ENCODE measurements around the gene MRGPRG. TPM values are rescaled to one million over a fixed set of nuclear protein-coding genes. Genes with fewer than 3 reads are reported as not detected.

MRGPRG gene
- total RNA-seq, 1 experiment from 2014 or later, result not detected

DNA sequence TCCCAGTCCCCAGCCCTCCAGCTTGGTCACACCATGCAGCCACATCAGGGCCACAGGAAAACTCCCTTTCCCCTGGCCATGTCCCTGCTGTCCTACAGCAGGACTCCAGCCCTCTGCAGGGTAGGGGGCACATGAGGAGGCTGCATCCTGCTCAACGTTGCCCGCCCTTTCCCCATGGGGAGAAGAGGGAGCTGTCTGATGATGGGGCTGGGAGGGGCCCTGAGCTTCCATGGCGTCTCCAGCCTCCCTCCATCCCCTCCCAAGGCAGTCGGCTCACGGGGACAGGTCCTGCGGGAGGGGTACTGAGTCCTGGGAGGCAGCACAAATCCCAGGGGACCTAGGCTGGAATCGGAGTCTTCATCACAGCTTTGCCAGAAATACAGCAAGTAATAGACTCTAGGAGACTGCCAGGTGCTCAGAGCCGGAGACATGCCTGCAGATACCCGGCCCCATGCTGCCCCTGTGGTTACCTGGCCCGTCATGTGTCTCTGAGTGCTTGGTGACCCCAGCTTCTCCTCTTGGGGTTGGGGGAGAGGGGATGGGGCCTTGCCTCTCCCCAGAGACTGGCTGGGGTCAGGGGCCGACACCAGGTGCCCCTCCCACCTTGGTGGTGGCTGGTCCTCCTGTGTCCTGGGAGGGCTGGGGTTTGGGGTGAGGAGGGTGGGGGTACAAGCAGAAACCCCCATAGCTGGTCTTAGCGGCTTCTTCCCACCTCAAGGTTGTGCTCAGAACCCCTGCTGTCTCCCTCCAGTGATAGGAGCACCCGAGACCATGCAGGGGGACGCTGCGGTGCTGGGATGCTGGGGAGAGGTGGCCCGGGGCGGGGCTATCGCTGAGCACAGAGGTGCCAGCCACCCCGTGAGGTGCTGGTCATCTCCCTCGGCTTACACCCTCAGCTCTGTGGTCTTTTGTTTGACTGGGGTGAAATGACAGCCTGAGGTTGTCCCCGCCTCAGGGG is 11.3 kb upstream of the MRGPRG start:
- no peaks in the 10 kb centered on the region for H3K9me2 ChIP-seq (ENCODE audit: insufficient read depth)
- H3K27ac ChIP-seq (ENCODE audit: low read depth, low read length), result no peak overlapping the region
- no peaks in the 10 kb centered on the region for H3K36me3 ChIP-seq (ENCODE audit: control insufficient read depth in 1 of 2, insufficient read depth in 2 of 2, low read length in 2 of 2)
- H3K9me3 ChIP-seq (ENCODE audit: control insufficient read depth in 1 of 2, insufficient read depth in 1 of 2, low read depth in 1 of 2, low read length in 2 of 2), result no peaks in the 10 kb centered on the region
- no peaks in the 10 kb centered on the region for H3K27me3 ChIP-seq (ENCODE audit: insufficient read depth, low read length)
- H3K4me3 ChIP-seq (replicated peaks in 1 of 2; ENCODE audit: low read depth in 1 of 2, low read length in 2 of 2), result no peak overlapping the region
- H4K20me1 ChIP-seq (ENCODE audit: insufficient read depth), result no peaks in the 10 kb centered on the region
- no TSS peak for BruUV-seq (replicated peaks)
- no peak overlapping the region for H3K9ac ChIP-seq (ENCODE audit: low read length)
- no peak overlapping the region for H2AFZ ChIP-seq (ENCODE audit: low read depth, low read length, poor library complexity, severe bottlenecking)
- no peaks in the 10 kb centered on the region for H3K79me2 ChIP-seq (ENCODE audit: insufficient read depth, low read length)
- no peak overlapping the region for H3K4me2 ChIP-seq (ENCODE audit: low read length)
- ATAC-seq (no peak), DNase-seq (ENCODE audit: low read depth, low spot score) (no peak)
- ChIA-PET POLR2A (no interaction called here), RAD21 (ENCODE audit: low non-redundant PET in 1 of 2, low total read pairs in 2 of 2, uncharacterized antibody in 2 of 2, unreplicated experiment in 2 of 2) (no interaction called here), CTCF (no interaction called here)
- TF ChIP-seq EZH2 (IDR thresholded peaks at IDR 0.05), result no peak
- TF ChIP-seq ELF1 (IDR thresholded peaks at IDR 0.05; ENCODE audit: borderline replicate concordance, low read depth), result no peak
- TF ChIP-seq SIN3A (IDR thresholded peaks at IDR 0.05; ENCODE audit: low read depth), result no peak
- TF ChIP-seq, protein P1, sequence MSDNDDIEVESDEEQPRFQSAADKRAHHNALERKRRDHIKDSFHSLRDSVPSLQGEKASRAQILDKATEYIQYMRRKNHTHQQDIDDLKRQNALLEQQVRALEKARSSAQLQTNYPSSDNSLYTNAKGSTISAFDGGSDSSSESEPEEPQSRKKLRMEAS (IDR thresholded peaks at IDR 0.05), result no peak
- intact Hi-C loops (cut with micrococcal nuclease), result no loop called here
- H3K4me1 ChIP-seq (ENCODE audit: control insufficient read depth in 1 of 2, insufficient read depth in 2 of 2, low read length in 2 of 2), result no peaks in the 10 kb centered on the region

DNA sequence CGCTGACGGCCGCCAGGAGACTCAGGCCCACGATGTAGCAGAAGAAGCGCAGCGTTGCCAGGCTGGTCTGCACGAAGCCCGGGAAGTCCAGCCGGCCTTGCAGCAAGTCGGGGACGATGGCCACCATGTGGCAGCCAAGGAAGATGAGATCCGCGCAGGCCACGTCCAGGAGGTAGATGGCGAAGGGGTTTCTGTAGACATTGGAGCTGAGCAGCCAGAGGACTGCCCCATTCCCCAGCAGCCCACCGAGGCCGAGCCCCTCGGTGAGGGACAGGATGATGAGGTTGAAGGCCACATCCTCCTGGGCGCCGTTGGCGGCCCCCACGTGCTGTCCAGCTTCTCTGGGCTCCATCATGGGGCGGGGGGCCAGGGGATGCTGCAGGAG is 9.8 kb upstream of the MRGPRG start:
- Histone ChIP-seq H3K9me2 (ENCODE audit: insufficient read depth) (no peaks in the 10 kb centered on the region), H3K4me2 (ENCODE audit: low read length) (no peak overlapping the region), H3K9ac (ENCODE audit: low read length) (no peak overlapping the region), H3K79me2 (ENCODE audit: insufficient read depth, low read length) (no peaks in the 10 kb centered on the region), H3K27me3 (ENCODE audit: insufficient read depth, low read length) (no peaks in the 10 kb centered on the region), H3K36me3 (ENCODE audit: control insufficient read depth in 1 of 2, insufficient read depth in 2 of 2, low read length in 2 of 2) (no peaks in the 10 kb centered on the region), H4K20me1 (ENCODE audit: insufficient read depth) (no peaks in the 10 kb centered on the region), H3K9me3 (ENCODE audit: control insufficient read depth in 1 of 2, insufficient read depth in 1 of 2, low read depth in 1 of 2, low read length in 2 of 2) (no peaks in the 10 kb centered on the region), H3K4me1 (ENCODE audit: control insufficient read depth in 1 of 2, insufficient read depth in 2 of 2, low read length in 2 of 2) (no peaks in the 10 kb centered on the region), H3K27ac (ENCODE audit: low read depth, low read length) (no peak overlapping the region), H2AFZ (ENCODE audit: low read depth, low read length, poor library complexity, severe bottlenecking) (no peak overlapping the region), H3K4me3 (replicated peaks in 1 of 2; ENCODE audit: low read depth in 1 of 2, low read length in 2 of 2) (no peak overlapping the region)
- ChIA-PET POLR2A (no interaction called here), RAD21 (ENCODE audit: low non-redundant PET in 1 of 2, low total read pairs in 2 of 2, uncharacterized antibody in 2 of 2, unreplicated experiment in 2 of 2) (no interaction called here), CTCF (no interaction called here)
- intact Hi-C loops (cut with micrococcal nuclease), result no loop called here
- no TSS peak for BruUV-seq (replicated peaks)
- ATAC-seq, result no peak
- no peak for DNase-seq (ENCODE audit: low read depth, low spot score)
- TF ChIP-seq EGR1 (IDR thresholded peaks at IDR 0.05; ENCODE audit: low read depth), result no peak
- no peak for TF ChIP-seq SP1 (IDR thresholded peaks at IDR 0.05; ENCODE audit: low read depth)
- no peak for TF ChIP-seq TCF7L2 (IDR thresholded peaks at IDR 0.05; ENCODE audit: borderline replicate concordance, extremely low read depth, insufficient read depth, insufficient read length)
- TF ChIP-seq, protein P2, sequence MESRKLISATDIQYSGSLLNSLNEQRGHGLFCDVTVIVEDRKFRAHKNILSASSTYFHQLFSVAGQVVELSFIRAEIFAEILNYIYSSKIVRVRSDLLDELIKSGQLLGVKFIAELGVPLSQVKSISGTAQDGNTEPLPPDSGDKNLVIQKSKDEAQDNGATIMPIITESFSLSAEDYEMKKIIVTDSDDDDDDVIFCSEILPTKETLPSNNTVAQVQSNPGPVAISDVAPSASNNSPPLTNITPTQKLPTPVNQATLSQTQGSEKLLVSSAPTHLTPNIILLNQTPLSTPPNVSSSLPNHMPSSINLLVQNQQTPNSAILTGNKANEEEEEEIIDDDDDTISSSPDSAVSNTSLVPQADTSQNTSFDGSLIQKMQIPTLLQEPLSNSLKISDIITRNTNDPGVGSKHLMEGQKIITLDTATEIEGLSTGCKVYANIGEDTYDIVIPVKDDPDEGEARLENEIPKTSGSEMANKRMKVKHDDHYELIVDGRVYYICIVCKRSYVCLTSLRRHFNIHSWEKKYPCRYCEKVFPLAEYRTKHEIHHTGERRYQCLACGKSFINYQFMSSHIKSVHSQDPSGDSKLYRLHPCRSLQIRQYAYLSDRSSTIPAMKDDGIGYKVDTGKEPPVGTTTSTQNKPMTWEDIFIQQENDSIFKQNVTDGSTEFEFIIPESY (IDR thresholded peaks at IDR 0.05; ENCODE audit: extremely low read depth, insufficient replicate concordance, low read length), result no peak
- TF ChIP-seq EZH2phosphoT487 (IDR thresholded peaks at IDR 0.05; ENCODE audit: borderline replicate concordance), result no peak
- TF ChIP-seq, protein P3, sequence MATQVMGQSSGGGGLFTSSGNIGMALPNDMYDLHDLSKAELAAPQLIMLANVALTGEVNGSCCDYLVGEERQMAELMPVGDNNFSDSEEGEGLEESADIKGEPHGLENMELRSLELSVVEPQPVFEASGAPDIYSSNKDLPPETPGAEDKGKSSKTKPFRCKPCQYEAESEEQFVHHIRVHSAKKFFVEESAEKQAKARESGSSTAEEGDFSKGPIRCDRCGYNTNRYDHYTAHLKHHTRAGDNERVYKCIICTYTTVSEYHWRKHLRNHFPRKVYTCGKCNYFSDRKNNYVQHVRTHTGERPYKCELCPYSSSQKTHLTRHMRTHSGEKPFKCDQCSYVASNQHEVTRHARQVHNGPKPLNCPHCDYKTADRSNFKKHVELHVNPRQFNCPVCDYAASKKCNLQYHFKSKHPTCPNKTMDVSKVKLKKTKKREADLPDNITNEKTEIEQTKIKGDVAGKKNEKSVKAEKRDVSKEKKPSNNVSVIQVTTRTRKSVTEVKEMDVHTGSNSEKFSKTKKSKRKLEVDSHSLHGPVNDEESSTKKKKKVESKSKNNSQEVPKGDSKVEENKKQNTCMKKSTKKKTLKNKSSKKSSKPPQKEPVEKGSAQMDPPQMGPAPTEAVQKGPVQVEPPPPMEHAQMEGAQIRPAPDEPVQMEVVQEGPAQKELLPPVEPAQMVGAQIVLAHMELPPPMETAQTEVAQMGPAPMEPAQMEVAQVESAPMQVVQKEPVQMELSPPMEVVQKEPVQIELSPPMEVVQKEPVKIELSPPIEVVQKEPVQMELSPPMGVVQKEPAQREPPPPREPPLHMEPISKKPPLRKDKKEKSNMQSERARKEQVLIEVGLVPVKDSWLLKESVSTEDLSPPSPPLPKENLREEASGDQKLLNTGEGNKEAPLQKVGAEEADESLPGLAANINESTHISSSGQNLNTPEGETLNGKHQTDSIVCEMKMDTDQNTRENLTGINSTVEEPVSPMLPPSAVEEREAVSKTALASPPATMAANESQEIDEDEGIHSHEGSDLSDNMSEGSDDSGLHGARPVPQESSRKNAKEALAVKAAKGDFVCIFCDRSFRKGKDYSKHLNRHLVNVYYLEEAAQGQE (IDR thresholded peaks at IDR 0.05; ENCODE audit: low read depth), result no peak

All from HCT116 (cell line).